ENCODE results near the gene XIAP.
"Not testable (repeated sequence)": the region's sequence is repeated elsewhere in the genome, so short reads cannot be mapped to it uniquely, and the experiment has no call there.

The XIAP gene

GRCh38 chrX:123859846-123860838 is at the start of gene XIAP:
Gene XIAP (plus strand): TSS chrX:123860053. CDS start chrX:123885663, 25,610 bp downstream.
- peak; percentile 91 for DNase-seq (ENCODE audit: low read depth)

- DNase-seq (ENCODE audit: low read depth) = no peak
Measured at GRCh38 chrX:123814343-123814742, 45.5 kb upstream of the XIAP start.

GRCh38 chrX:123814934-123815394 is 44.9 kb upstream of the XIAP start:
- not testable (repeated sequence) for DNase-seq (ENCODE audit: low read depth)

- no peak for DNase-seq (ENCODE audit: low read depth)
Measured at GRCh38 chrX:123817288-123817894, 42.5 kb upstream of the XIAP start.

- peak; percentile 75 for DNase-seq (ENCODE audit: low read depth)
Measured at GRCh38 chrX:123818243-123818642, 41.6 kb upstream of the XIAP start.

GRCh38 chrX:123822965-123823364 is 36.9 kb upstream of the XIAP start:
- no peak for DNase-seq (ENCODE audit: low read depth)

- DNase-seq (ENCODE audit: low read depth) = peak; percentile 40
Measured at GRCh38 chrX:123830309-123830708, 29.5 kb upstream of the XIAP start.

GRCh38 chrX:123833387-123833786 is 26.5 kb upstream of the XIAP start:
- peak; percentile 28 for DNase-seq (ENCODE audit: low read depth)

- no peak for DNase-seq (ENCODE audit: low read depth)
Measured at GRCh38 chrX:123834116-123834515, 25.7 kb upstream of the XIAP start.

GRCh38 chrX:123835661-123836371 is 24.0 kb upstream of the XIAP start:
- DNase-seq (ENCODE audit: low read depth) = peak; percentile 66

GRCh38 chrX:123845129-123845528 is 14.7 kb upstream of the XIAP start:
- DNase-seq (ENCODE audit: low read depth) = not testable (repeated sequence)

- DNase-seq (ENCODE audit: low read depth) = peak; percentile 78
Measured at GRCh38 chrX:123846577-123847038, 13.2 kb upstream of the XIAP start.

GRCh38 chrX:123847056-123847455 is 12.8 kb upstream of the XIAP start:
- DNase-seq (ENCODE audit: low read depth) = no peak

- DNase-seq (ENCODE audit: low read depth) = no peak
Measured at GRCh38 chrX:123849096-123849495, 10.8 kb upstream of the XIAP start.

- not testable (repeated sequence) for DNase-seq (ENCODE audit: low read depth)
Measured at GRCh38 chrX:123849906-123850305, 9.9 kb upstream of the XIAP start.

GRCh38 chrX:123851079-123851478 is 8.8 kb upstream of the XIAP start:
- no peak for DNase-seq (ENCODE audit: low read depth)

GRCh38 chrX:123854329-123854728 is 5.5 kb upstream of the XIAP start:
- DNase-seq (ENCODE audit: low read depth) = no peak

- no peak for DNase-seq (ENCODE audit: low read depth)
Measured at GRCh38 chrX:123859409-123859845, 426 bp upstream of the XIAP start.

- peak; percentile 30 for DNase-seq (ENCODE audit: low read depth)
Measured at GRCh38 chrX:123860983-123861382, 1.1 kb downstream of the XIAP start.

- peak; percentile 58 for DNase-seq (ENCODE audit: low read depth)
Measured at GRCh38 chrX:123869488-123869887, 9.6 kb downstream of the XIAP start.

- no peak for DNase-seq (ENCODE audit: low read depth)
Measured at GRCh38 chrX:123871309-123871708, 11.5 kb downstream of the XIAP start.

GRCh38 chrX:123873956-123874355 is 14.1 kb downstream of the XIAP start:
- no peak for DNase-seq (ENCODE audit: low read depth)
